ENCODE data around the gene DLAT.

DNA sequence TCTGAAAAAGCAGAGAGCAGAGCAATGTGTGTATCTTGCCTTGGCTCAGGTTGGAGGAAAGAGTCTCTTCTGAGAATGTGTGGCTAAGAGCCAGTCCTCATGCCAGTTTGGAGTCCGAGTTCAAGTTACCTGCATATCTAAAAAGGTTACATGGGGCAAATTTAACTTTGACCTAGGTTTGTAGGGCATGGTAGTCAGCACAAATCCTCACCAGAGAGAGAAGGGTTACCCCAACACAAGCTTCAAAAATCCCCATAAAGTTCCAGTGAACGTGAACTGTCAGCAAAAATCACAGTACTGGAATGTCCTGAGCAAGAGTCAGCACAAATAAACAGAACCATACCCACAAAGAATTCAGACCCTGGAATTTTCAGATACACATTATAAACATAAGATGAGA, 75.3 kb downstream of the DLAT start:
- no peak for TF ChIP-seq CTCF (IDR thresholded peaks at IDR 0.05)
- no peak for TF ChIP-seq REST (IDR thresholded peaks at IDR 0.05; ENCODE audit: insufficient read depth in 1 of 2, low read depth in 2 of 2, low read length in 1 of 2)
